Measurements from ENCODE around the gene TALDO1. TPM values are rescaled to one million over a fixed set of nuclear protein-coding genes. Genes with fewer than 3 reads are reported as not detected.

Gene TALDO1
- total and polyA plus RNA-seq, 10 of the 15 experiments (the other 5 are each of a cell fraction or from before 2014, with no cell fraction given): 121 to 302 (median 182) TPM

GRCh38 chr11:724778-725386, 22.4 kb upstream of the TALDO1 start (continued):
- TF ChIP-seq ZNF592 (IDR thresholded peaks at IDR 0.05): no peak

DNA sequence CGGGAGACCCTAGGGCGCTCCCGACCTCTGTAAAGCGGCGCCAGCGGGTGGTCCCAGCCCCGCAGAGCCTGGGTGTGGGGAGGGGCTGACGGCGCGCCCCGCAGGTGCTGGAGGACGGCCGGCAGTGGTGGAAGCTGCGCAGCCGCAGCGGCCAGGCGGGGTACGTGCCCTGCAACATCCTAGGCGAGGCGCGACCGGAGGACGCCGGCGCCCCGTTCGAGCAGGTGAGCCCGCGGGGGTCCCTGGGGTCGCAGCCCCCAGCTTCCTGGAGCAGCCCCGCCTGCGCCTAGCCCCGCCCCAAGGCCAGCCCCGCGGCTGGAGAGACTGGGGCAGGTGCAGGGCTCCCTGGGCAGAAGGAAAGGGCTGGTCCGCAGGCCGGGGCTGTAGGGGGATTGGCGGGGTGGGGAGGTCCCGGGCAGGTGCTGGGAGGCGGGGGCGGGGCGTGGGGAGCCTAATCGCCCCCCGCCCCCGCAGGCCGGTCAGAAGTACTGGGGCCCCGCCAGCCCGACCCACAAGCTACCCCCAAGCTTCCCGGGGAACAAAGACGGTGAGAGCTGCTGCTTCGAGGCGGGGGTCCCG, 21.6 kb upstream of the TALDO1 start:
- CTCF ChIA-PET: interaction anchor here (0.9 to 8.6 kb wide), 13 partner anchors 18 to 286 kb away, joined by 3 to 127 read pairs (median 3); partner anchors contain the start of genes DEAF1 and TMEM80
- in situ Hi-C loops (cut with MboI): loop anchor here (10.0 kb wide), 1 partner anchor 61 kb away; no protein-coding TSS in a partner anchor
- SMC1A ChIA-PET (ENCODE audit: uncharacterized antibody, unreplicated experiment): interaction anchor here (0.9 to 2.7 kb wide), 9 partner anchors 26 to 190 kb away, joined by 3 to 8 read pairs (median 5); partner anchors contain the start of gene TMEM80
- Histone ChIP-seq H3K27me3 (replicated peaks in 1 of 2; ENCODE audit: control insufficient read depth in 2 of 2, insufficient read depth in 2 of 2, low read length in 1 of 2) (0 out of 4 replicates have a peak, but pooled peaks cover 0 to 3% of the 10 kb centered on the region in 2 experiments), H3K9ac (ENCODE audit: control insufficient read depth, insufficient read depth, low read length) (no peak overlapping the region), H3K9me3 (replicated peaks; ENCODE audit: control insufficient read depth, insufficient read depth, low read length) (no peaks in the 10 kb centered on the region), H2AFZ (ENCODE audit: control insufficient read depth, low read depth, low read length) (peak overlapping the region; percentile 72), H3K4me2 (ENCODE audit: control insufficient read depth, insufficient read depth) (peak overlapping the region; percentile 82), H4K20me1 (ENCODE audit: control insufficient read depth, insufficient read depth) (no peaks in the 10 kb centered on the region; the same call in 1 of the 2 replicates), H3K27ac (ENCODE audit: control insufficient read depth, insufficient read depth) (no peak overlapping the region), H3K36me3 (ENCODE audit: control insufficient read depth in 2 of 2, insufficient read depth in 2 of 2, low read length in 1 of 2) (no peaks in the 10 kb centered on the region), H3K4me1 (ENCODE audit: control insufficient read depth, insufficient read depth, low read length) (peaks cover 18% of the 10 kb centered on the region), H3K4me3 (peak overlapping the region; percentile 58), H3K79me2 (ENCODE audit: control insufficient read depth, insufficient read depth, low read length) (no peaks in the 10 kb centered on the region)
- no peak for FAIRE-seq
- POLR2A ChIA-PET: interaction anchor here (0.6 to 8.2 kb wide), 11 partner anchors 21 to 171 kb away, joined by 3 to 72 read pairs (median 4); partner anchors contain the start of genes DEAF1, IRF7, LMNTD2 and PHRF1
- DNase-seq (ENCODE audit: low read depth, low spot score): no peak
- 18% methylated on average over 24 of the region's 53 CpGs for WGBS (ENCODE audit: insufficient coverage, insufficient replicate concordance, low lambda C conversion rate, missing lambda C conversion rate)
- RAD21 ChIA-PET (ENCODE audit: unreplicated experiment): interaction anchor here (0.6 to 3.8 kb wide), 16 partner anchors 23 to 277 kb away, joined by 3 to 34 read pairs (median 5); partner anchors contain the start of genes DEAF1, GATD1, HRAS and PHRF1
- intact Hi-C loops (cut with micrococcal nuclease; ENCODE audit: unreplicated experiment): no loop called here
- BruUV-seq (replicated peaks): no TSS peak
- peak; percentile 18 for ATAC-seq
- TF ChIP-seq NR2C1 (IDR thresholded peaks at IDR 0.05) (no peak), HCFC1 (IDR thresholded peaks at IDR 0.05; ENCODE audit: low read length) (no peak), NFIC (IDR thresholded peaks at IDR 0.05; ENCODE audit: low read depth, low read length) (no peak), NFYA (IDR thresholded peaks at IDR 0.05; ENCODE audit: borderline replicate concordance, low read depth, low read length) (no peak), HDGF (IDR thresholded peaks at IDR 0.05) (no peak), BHLHE40 (IDR thresholded peaks at IDR 0.05; ENCODE audit: borderline replicate concordance in 1 of 2, low read depth in 2 of 2, low read length in 1 of 2) (peak in 1 of 2 experiments; percentile 36; a peak in 1 of 4 replicates), MAX (IDR thresholded peaks at IDR 0.05; ENCODE audit: low read depth, low read length) (no peak), EGR1 (IDR thresholded peaks at IDR 0.05; ENCODE audit: borderline replicate concordance in 1 of 2, low read depth in 2 of 2, low read length in 2 of 2) (peak in 1 of 2 experiments; percentile 40; a peak in 1 of 3 replicates), GATAD2B (conservative IDR thresholded peaks at IDR 0.05; ENCODE audit: low read depth) (peak; percentile 56; the same call in 1 of the 2 replicates), NRF1 (conservative IDR thresholded peaks at IDR 0.05; ENCODE audit: low read depth, low read length) (peak; percentile 35; the same call in 1 of the 2 replicates)
- TF ChIP-seq, protein P1, sequence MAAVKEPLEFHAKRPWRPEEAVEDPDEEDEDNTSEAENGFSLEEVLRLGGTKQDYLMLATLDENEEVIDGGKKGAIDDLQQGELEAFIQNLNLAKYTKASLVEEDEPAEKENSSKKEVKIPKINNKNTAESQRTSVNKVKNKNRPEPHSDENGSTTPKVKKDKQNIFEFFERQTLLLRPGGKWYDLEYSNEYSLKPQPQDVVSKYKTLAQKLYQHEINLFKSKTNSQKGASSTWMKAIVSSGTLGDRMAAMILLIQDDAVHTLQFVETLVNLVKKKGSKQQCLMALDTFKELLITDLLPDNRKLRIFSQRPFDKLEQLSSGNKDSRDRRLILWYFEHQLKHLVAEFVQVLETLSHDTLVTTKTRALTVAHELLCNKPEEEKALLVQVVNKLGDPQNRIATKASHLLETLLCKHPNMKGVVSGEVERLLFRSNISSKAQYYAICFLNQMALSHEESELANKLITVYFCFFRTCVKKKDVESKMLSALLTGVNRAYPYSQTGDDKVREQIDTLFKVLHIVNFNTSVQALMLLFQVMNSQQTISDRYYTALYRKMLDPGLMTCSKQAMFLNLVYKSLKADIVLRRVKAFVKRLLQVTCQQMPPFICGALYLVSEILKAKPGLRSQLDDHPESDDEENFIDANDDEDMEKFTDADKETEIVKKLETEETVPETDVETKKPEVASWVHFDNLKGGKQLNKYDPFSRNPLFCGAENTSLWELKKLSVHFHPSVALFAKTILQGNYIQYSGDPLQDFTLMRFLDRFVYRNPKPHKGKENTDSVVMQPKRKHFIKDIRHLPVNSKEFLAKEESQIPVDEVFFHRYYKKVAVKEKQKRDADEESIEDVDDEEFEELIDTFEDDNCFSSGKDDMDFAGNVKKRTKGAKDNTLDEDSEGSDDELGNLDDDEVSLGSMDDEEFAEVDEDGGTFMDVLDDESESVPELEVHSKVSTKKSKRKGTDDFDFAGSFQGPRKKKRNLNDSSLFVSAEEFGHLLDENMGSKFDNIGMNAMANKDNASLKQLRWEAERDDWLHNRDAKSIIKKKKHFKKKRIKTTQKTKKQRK (IDR thresholded peaks at IDR 0.05; ENCODE audit: low read depth, low read length): no peak

All from GM12878 (cell line).